ENCODE data around the gene STPG2. TPM values are rescaled to one million over a fixed set of nuclear protein-coding genes. Genes with fewer than 3 reads are reported as not detected.
A peak's percentile ranks its signal among the peaks of the same experiment; 100 is the strongest.

STPG2 gene
- total RNA-seq, 1 experiment from 2014 or later = 0.61 TPM

GRCh38 chr4:97867557-97868091 lies 275.7 kb downstream of the STPG2 start:
- H3K4me3 Mint-ChIP-seq (ENCODE audit: unreplicated experiment) = no peak overlapping the region
- BruUV-seq (replicated peaks) = no TSS peak
- H3K36me3 Mint-ChIP-seq (ENCODE audit: insufficient read depth, unreplicated experiment) = no peaks in the 10 kb centered on the region
- no peaks in the 10 kb centered on the region for H3K27me3 Mint-ChIP-seq (ENCODE audit: insufficient read depth, unreplicated experiment)
- DNase-seq (ENCODE audit: unreplicated experiment) = peak; percentile 22
- H3K4me1 Mint-ChIP-seq (ENCODE audit: insufficient read depth, unreplicated experiment) = no peaks in the 10 kb centered on the region
- no peak for TF ChIP-seq CTCF (IDR thresholded peaks at IDR 0.05; ENCODE audit: unreplicated experiment)
- no peak overlapping the region for H3K27ac Mint-ChIP-seq (ENCODE audit: low read depth, unreplicated experiment)
- CTCF ChIA-PET = no interaction called here
- intact Hi-C loops (cut with micrococcal nuclease) = no loop called here
- POLR2A ChIA-PET = no interaction called here
- peaks cover 7% of the 10 kb centered on the region for H3K9me3 Mint-ChIP-seq (ENCODE audit: unreplicated experiment)

DNA sequence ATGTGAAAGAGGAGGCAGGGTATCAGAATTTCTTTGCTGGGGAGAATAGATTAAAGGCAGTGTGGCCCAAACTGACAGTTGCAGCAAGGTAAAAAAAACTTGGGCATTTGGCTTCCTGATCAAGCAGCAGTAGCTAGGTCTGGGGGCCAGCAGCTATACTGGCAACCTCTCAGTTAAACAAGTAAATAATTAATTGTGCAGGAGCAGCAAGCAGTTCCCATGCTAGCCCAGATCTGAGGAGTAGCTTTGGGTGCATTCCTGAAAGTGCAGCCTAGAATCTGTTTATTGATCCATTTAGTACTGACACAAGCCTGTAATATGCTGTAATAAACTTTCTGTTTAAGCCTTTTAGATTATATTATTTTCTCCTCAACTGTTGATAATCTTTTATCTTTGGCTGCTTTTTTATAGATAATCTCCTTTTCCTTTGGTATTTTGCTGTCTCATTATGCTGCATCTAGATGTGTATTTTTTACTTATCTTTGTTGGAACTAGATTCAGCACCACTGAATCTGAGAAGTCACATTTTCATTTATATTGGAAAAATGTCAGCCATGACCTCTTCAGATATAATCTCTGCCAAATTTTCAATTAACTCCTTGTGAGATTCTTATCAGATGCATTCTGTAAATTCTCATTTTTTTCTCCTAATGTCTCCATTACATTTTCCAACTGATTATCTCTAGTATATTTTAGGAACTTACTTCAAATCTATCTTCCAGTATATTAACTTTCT lies 276.3 kb downstream of the STPG2 start:
- Mint-ChIP-seq H3K9me3 (ENCODE audit: unreplicated experiment) (peaks cover 8% of the 10 kb centered on the region), H3K27me3 (ENCODE audit: insufficient read depth, unreplicated experiment) (no peaks in the 10 kb centered on the region), H3K36me3 (ENCODE audit: insufficient read depth, unreplicated experiment) (no peaks in the 10 kb centered on the region), H3K4me3 (ENCODE audit: unreplicated experiment) (no peak overlapping the region), H3K4me1 (ENCODE audit: insufficient read depth, unreplicated experiment) (no peaks in the 10 kb centered on the region), H3K27ac (ENCODE audit: low read depth, unreplicated experiment) (no peak overlapping the region)
- POLR2A ChIA-PET = no interaction called here
- intact Hi-C loops (cut with micrococcal nuclease) = no loop called here
- BruUV-seq (replicated peaks) = no TSS peak
- no peak for TF ChIP-seq CTCF (IDR thresholded peaks at IDR 0.05; ENCODE audit: unreplicated experiment)
- CTCF ChIA-PET = no interaction called here
- DNase-seq (ENCODE audit: unreplicated experiment) = no peak

- no peak overlapping the region for H3K4me3 Mint-ChIP-seq (ENCODE audit: unreplicated experiment)
- CTCF ChIA-PET = no interaction called here
- BruUV-seq (replicated peaks) = no TSS peak
- POLR2A ChIA-PET = interaction anchor here (0.6 kb wide), 1 partner anchor 717 kb away, joined by 4 read pairs; no protein-coding TSS in a partner anchor
- no peaks in the 10 kb centered on the region for H3K27me3 Mint-ChIP-seq (ENCODE audit: insufficient read depth, unreplicated experiment)
- intact Hi-C loops (cut with micrococcal nuclease) = no loop called here
- no peaks in the 10 kb centered on the region for H3K4me1 Mint-ChIP-seq (ENCODE audit: insufficient read depth, unreplicated experiment)
- H3K36me3 Mint-ChIP-seq (ENCODE audit: insufficient read depth, unreplicated experiment) = no peaks in the 10 kb centered on the region
- H3K9me3 Mint-ChIP-seq (ENCODE audit: unreplicated experiment) = no peaks in the 10 kb centered on the region
- no peak for TF ChIP-seq CTCF (IDR thresholded peaks at IDR 0.05; ENCODE audit: unreplicated experiment)
- DNase-seq (ENCODE audit: unreplicated experiment) = no peak
- H3K27ac Mint-ChIP-seq (ENCODE audit: low read depth, unreplicated experiment) = no peak overlapping the region
Observed at GRCh38 chr4:97851115-97851514, 292.2 kb downstream of the STPG2 start.

DNA sequence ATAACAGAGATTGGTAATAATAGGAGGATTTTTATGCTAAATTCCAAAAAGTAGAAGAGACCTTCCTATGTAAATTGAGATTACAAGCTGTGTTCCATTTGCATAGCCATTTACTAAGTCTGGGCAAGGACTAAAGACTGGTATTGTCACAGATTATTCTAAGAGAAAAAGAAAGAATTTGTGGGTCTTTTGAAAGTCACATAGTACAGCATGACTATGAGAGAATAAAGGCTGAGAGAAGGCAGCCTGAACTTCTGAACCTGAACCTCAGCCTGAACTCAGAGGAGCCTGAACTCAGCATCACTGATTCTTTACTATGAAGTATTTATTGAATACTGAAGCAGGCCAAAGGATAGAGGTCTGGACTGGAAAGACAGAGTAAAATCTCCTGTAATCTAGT lies 297.5 kb downstream of the STPG2 start:
- Mint-ChIP-seq H3K27ac (ENCODE audit: low read depth, unreplicated experiment) (no peak overlapping the region), H3K4me1 (ENCODE audit: insufficient read depth, unreplicated experiment) (no peaks in the 10 kb centered on the region), H3K9me3 (ENCODE audit: unreplicated experiment) (no peaks in the 10 kb centered on the region), H3K27me3 (ENCODE audit: insufficient read depth, unreplicated experiment) (no peaks in the 10 kb centered on the region), H3K36me3 (ENCODE audit: insufficient read depth, unreplicated experiment) (no peaks in the 10 kb centered on the region), H3K4me3 (ENCODE audit: unreplicated experiment) (no peak overlapping the region)
- no peak for TF ChIP-seq CTCF (IDR thresholded peaks at IDR 0.05; ENCODE audit: unreplicated experiment)
- intact Hi-C loops (cut with micrococcal nuclease) = no loop called here
- DNase-seq (ENCODE audit: unreplicated experiment) = no peak
- BruUV-seq (replicated peaks) = no TSS peak
- CTCF ChIA-PET = interaction anchor here (0.6 kb wide), 1 partner anchor 205 kb away, joined by 3 read pairs; no protein-coding TSS in a partner anchor
- POLR2A ChIA-PET = no interaction called here
